SK-N-SH treated with all-trans-retinoic acid at 6 μM for 48 hours (cell line): ENCODE results near the gene COL7A1.

ENCODE experiments used
- ATAC-seq: fragments of 200-7000 bp; cut with Tn5 transposase; 3 replicates; pipeline ENCODE4 v1.9.1; 2020; ENCODE audit warnings: mild to moderate bottlenecking, moderate library complexity
- ARNTL ChIP-seq: fragments of 450-650 bp; formaldehyde crosslinking; IDR thresholded peaks from 2 replicates; pipeline ENCODE4 v1.5.0; 2020; ENCODE audit warnings: low read depth, mild to moderate bottlenecking, moderate library complexity, borderline replicate concordance
- BACH2 ChIP-seq: fragments of 250-450 bp; sonication (Bioruptor Pico); IDR thresholded peaks from 2 replicates; pipeline ENCODE4 v1.9.0; 2021; ENCODE audit warnings: mild to moderate bottlenecking, borderline replicate concordance
- CSDC2 ChIP-seq: fragments of 250-450 bp; sonication (Bioruptor Pico); IDR thresholded peaks from 2 replicates; pipeline ENCODE4 v1.5.0; 2020; ENCODE audit warnings: mild to moderate bottlenecking, moderate library complexity
- ESRRG ChIP-seq: fragments of 250-450 bp; sonication (Bioruptor Pico); IDR thresholded peaks from 2 replicates; pipeline ENCODE4 v1.6.1; 2021; ENCODE audit warnings: mild to moderate bottlenecking
- GLIS3 ChIP-seq: fragments of 250-450 bp; sonication (Bioruptor Pico); IDR thresholded peaks from 2 replicates; pipeline ENCODE4 v1.5.0; 2020; ENCODE audit warnings: mild to moderate bottlenecking, moderate library complexity
- ISL1 ChIP-seq: fragments of 250-450 bp; sonication (Bioruptor Pico); IDR thresholded peaks from 2 replicates; pipeline ENCODE4 v2.1.2; 2022; ENCODE audit warnings: mild to moderate bottlenecking, moderate library complexity
- OSR1 ChIP-seq: fragments of 250-450 bp; sonication (Bioruptor Pico); IDR thresholded peaks from 2 replicates; pipeline ENCODE4 v1.8.0; 2022; ENCODE audit warnings: moderate library complexity, mild to moderate bottlenecking, inconsistent platforms
- PPARA ChIP-seq: fragments of 250-450 bp; sonication (Bioruptor Pico); IDR thresholded peaks from 2 replicates; pipeline ENCODE4 v1.5.0; 2020; ENCODE audit warnings: mild to moderate bottlenecking, borderline replicate concordance
- RARB ChIP-seq: fragments of 250-450 bp; sonication (Bioruptor Pico); IDR thresholded peaks from 2 replicates; pipeline ENCODE4 v1.8.0; 2021; ENCODE audit warnings: mild to moderate bottlenecking, moderate library complexity
- SNAI2 ChIP-seq: fragments of 250-450 bp; sonication (Bioruptor Pico); IDR thresholded peaks from 2 replicates; pipeline ENCODE4 v1.5.0; 2020; ENCODE audit warnings: mild to moderate bottlenecking, moderate library complexity
- TOX ChIP-seq: fragments of 250-450 bp; sonication (Bioruptor Pico); IDR thresholded peaks from 2 replicates; pipeline ENCODE4 v1.8.0; 2021; ENCODE audit warnings: mild to moderate bottlenecking, moderate library complexity, borderline replicate concordance
- ZC3H10 ChIP-seq: fragments of 250-450 bp; sonication (Bioruptor Pico); IDR thresholded peaks from 2 replicates; pipeline ENCODE4 v1.5.1; 2021; ENCODE audit warnings: mild to moderate bottlenecking, moderate library complexity
- ZFP3 ChIP-seq: fragments of 250-450 bp; sonication (Bioruptor Pico); IDR thresholded peaks from 2 replicates; pipeline ENCODE4 v1.5.0; 2020; ENCODE audit warnings: mild to moderate bottlenecking, moderate library complexity
- ZFP30 ChIP-seq: fragments of 450-650 bp; formaldehyde crosslinking; IDR thresholded peaks from 2 replicates; pipeline ENCODE4 v1.5.0; 2022; ENCODE audit warnings: mild to moderate bottlenecking, moderate library complexity
- ZNF565 ChIP-seq: fragments of 450-650 bp; formaldehyde crosslinking; conservative IDR thresholded peaks from 2 replicates; pipeline ENCODE4 v1.5.0; 2020; ENCODE audit warnings: low read depth, mild to moderate bottlenecking, moderate library complexity
- ZNF70 ChIP-seq: fragments of 450-650 bp; formaldehyde crosslinking; IDR thresholded peaks from 2 replicates; pipeline ENCODE4 v1.5.0; 2020; ENCODE audit warnings: mild to moderate bottlenecking, moderate library complexity
- ZNF8 ChIP-seq: fragments of 450-650 bp; formaldehyde crosslinking; IDR thresholded peaks from 2 replicates; pipeline ENCODE4 v1.5.0; 2020; ENCODE audit warnings: mild to moderate bottlenecking, moderate library complexity
- TF ChIP-seq, protein P1 (sequence below): fragments of 250-450 bp; sonication (Bioruptor Pico); IDR thresholded peaks from 2 replicates; pipeline ENCODE4 v1.5.0; 2020; ENCODE audit warnings: mild to moderate bottlenecking, moderate library complexity
- TF ChIP-seq, protein P2 (sequence below): fragments of 250-450 bp; sonication (Bioruptor Pico); IDR thresholded peaks from 2 replicates; pipeline ENCODE4 v1.5.1; 2021; ENCODE audit warnings: mild to moderate bottlenecking, moderate library complexity
- TF ChIP-seq, protein P3 (sequence below): fragments of 250-450 bp; sonication (Bioruptor Pico); IDR thresholded peaks from 2 replicates; pipeline ENCODE4 v1.8.0; 2020; ENCODE audit warnings: mild to moderate bottlenecking, moderate library complexity, borderline replicate concordance
- TF ChIP-seq, protein P4 (sequence below): fragments of 250-450 bp; sonication (Bioruptor Pico); IDR thresholded peaks from 2 replicates; pipeline ENCODE4 v1.8.0; 2021; ENCODE audit warnings: low read depth, mild to moderate bottlenecking, moderate library complexity, borderline replicate concordance

COL7A1 gene

DNA sequence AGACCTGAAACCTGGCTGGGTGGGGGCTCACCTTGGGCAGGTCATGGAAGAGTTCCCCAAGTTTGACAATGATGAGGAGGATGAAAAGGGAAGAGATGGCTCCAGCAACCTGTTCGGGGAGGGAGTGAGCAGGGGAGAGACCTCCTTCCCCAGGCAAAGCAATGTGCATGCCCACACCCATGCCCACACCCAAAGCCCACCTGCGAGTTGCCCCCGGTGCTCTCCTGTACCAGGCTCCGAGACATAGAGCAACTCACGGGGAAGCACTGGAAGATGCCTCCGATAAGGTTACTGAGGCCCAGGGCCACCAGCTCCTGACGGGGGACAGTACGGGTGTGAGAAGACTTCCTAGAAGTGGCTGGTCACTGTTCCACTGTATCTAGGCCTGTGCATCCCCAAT is 35.3 kb upstream of the COL7A1 start:
- no peak for TF ChIP-seq CSDC2 (CRISPR knock-in tag)
- no peak for TF ChIP-seq BACH2 (CRISPR knock-in tag)
- TF ChIP-seq ZC3H10 = no peak
- TF ChIP-seq, protein P1, sequence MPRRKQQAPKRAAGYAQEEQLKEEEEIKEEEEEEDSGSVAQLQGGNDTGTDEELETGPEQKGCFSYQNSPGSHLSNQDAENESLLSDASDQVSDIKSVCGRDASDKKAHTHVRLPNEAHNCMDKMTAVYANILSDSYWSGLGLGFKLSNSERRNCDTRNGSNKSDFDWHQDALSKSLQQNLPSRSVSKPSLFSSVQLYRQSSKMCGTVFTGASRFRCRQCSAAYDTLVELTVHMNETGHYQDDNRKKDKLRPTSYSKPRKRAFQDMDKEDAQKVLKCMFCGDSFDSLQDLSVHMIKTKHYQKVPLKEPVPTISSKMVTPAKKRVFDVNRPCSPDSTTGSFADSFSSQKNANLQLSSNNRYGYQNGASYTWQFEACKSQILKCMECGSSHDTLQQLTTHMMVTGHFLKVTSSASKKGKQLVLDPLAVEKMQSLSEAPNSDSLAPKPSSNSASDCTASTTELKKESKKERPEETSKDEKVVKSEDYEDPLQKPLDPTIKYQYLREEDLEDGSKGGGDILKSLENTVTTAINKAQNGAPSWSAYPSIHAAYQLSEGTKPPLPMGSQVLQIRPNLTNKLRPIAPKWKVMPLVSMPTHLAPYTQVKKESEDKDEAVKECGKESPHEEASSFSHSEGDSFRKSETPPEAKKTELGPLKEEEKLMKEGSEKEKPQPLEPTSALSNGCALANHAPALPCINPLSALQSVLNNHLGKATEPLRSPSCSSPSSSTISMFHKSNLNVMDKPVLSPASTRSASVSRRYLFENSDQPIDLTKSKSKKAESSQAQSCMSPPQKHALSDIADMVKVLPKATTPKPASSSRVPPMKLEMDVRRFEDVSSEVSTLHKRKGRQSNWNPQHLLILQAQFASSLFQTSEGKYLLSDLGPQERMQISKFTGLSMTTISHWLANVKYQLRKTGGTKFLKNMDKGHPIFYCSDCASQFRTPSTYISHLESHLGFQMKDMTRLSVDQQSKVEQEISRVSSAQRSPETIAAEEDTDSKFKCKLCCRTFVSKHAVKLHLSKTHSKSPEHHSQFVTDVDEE = no peak
- TF ChIP-seq ARNTL (CRISPR knock-in tag) = no peak
- TF ChIP-seq ZNF8 (CRISPR knock-in tag) = no peak
- TF ChIP-seq OSR1 = no peak
- no peak for TF ChIP-seq SNAI2 (CRISPR knock-in tag)
- TF ChIP-seq ISL1 = no peak

DNA sequence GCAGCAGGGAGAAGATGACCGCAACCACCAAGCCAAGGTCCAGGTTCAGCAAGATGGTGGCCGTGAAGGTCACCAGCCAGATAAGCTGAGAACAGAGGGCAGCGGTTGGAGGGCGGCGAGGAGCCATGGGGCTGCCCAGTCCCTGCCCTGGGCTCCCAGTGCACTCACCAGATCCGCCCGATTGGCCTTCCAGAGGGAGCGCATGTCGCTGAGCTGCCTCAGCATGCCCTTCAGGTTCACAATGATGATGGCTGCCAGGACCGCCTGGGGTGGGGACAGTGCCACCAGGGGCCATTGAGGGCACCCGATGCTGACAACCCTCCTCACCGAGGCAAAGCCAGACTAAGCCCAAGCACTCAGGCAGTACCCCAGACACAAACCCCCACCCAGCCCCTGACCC is 34.8 kb upstream of the COL7A1 start:
- no peak for ATAC-seq
- TF ChIP-seq TOX (CRISPR knock-in tag) (no peak), GLIS3 (CRISPR knock-in tag) (no peak), ESRRG (CRISPR knock-in tag) (no peak), BACH2 (CRISPR knock-in tag) (no peak), ZNF8 (CRISPR knock-in tag) (no peak), ISL1 (no peak), RARB (no peak), ZNF565 (CRISPR knock-in tag) (no peak), ZFP30 (no peak), ZFP3 (no peak), OSR1 (no peak), ZC3H10 (no peak), CSDC2 (CRISPR knock-in tag) (no peak), SNAI2 (CRISPR knock-in tag) (no peak), ZNF70 (CRISPR knock-in tag) (no peak)
- TF ChIP-seq, protein P2, sequence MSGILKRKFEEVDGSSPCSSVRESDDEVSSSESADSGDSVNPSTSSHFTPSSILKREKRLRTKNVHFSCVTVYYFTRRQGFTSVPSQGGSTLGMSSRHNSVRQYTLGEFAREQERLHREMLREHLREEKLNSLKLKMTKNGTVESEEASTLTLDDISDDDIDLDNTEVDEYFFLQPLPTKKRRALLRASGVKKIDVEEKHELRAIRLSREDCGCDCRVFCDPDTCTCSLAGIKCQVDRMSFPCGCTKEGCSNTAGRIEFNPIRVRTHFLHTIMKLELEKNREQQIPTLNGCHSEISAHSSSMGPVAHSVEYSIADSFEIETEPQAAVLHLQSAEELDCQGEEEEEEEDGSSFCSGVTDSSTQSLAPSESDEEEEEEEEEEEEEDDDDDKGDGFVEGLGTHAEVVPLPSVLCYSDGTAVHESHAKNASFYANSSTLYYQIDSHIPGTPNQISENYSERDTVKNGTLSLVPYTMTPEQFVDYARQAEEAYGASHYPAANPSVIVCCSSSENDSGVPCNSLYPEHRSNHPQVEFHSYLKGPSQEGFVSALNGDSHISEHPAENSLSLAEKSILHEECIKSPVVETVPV (CRISPR knock-in tag) = no peak
- TF ChIP-seq, protein P3, sequence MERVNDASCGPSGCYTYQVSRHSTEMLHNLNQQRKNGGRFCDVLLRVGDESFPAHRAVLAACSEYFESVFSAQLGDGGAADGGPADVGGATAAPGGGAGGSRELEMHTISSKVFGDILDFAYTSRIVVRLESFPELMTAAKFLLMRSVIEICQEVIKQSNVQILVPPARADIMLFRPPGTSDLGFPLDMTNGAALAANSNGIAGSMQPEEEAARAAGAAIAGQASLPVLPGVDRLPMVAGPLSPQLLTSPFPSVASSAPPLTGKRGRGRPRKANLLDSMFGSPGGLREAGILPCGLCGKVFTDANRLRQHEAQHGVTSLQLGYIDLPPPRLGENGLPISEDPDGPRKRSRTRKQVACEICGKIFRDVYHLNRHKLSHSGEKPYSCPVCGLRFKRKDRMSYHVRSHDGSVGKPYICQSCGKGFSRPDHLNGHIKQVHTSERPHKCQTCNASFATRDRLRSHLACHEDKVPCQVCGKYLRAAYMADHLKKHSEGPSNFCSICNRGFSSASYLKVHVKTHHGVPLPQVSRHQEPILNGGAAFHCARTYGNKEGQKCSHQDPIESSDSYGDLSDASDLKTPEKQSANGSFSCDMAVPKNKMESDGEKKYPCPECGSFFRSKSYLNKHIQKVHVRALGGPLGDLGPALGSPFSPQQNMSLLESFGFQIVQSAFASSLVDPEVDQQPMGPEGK (CRISPR knock-in tag) = no peak
- TF ChIP-seq, protein P1 = no peak

More for the DNA sequence above, 35.3 kb upstream of the COL7A1 start:
- ATAC-seq = no peak

DNA sequence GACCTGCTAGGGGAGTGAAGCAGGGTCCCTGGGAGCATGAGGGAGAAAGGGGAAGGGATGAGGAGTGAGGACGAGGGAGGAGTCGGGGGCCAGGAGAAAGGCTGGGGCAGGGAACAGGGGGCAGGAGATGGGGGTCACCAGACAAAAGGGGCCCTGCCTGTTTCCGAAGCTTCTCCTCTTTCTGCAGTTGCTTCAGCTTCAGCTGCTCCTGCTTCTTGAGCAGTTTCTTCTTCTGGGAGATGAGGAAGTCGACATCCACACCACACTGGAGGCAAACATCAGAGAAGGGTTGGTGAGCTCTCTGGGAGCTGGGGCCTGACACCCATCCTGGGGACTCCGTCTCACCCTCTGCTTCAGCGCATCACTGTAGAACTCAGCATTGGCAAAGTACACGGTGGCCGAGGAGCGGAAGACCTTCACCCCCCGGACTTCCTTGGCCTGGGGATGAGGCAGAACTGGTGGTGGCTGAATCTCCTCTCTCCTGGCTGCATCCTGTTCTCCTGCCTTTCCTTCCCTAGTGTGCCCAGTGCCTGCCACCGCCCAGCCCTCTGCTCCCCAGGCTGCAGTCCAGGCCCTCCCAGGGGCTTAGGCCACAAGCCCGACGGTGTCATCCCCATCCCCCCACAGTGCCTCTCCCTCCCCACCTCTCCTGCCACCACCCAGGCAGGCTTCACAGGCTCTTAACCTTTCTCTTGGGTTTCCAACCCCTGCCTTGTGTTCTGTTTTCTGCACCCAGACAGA is 33.3 kb upstream of the COL7A1 start:
- TF ChIP-seq ZFP30 (no peak), ESRRG (CRISPR knock-in tag) (no peak), ZNF8 (CRISPR knock-in tag) (no peak), TOX (CRISPR knock-in tag) (no peak), SNAI2 (CRISPR knock-in tag) (no peak)
- ATAC-seq = no peak

DNA sequence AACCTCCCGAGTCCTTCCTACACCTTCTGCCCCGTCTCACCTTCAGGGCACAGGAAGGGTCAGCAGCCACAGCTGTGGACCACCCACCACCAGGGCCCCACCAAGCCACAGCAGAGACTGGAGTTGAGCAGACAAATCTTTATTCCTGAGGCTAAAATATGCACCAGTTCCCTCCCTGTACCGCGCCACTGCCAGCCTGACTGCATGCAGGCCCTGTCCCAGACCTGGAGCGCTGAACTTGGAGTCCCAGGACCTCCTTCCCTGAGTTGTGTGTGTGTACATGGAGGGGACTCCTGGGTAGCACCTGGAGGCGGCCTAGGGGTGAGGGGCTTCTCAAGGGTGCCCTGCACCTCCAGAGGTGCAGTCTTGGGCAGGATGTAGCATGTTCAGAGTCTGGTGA is 30.5 kb upstream of the COL7A1 start:
- no peak for ATAC-seq
- TF ChIP-seq CSDC2 (CRISPR knock-in tag) = no peak
- TF ChIP-seq, protein P4, sequence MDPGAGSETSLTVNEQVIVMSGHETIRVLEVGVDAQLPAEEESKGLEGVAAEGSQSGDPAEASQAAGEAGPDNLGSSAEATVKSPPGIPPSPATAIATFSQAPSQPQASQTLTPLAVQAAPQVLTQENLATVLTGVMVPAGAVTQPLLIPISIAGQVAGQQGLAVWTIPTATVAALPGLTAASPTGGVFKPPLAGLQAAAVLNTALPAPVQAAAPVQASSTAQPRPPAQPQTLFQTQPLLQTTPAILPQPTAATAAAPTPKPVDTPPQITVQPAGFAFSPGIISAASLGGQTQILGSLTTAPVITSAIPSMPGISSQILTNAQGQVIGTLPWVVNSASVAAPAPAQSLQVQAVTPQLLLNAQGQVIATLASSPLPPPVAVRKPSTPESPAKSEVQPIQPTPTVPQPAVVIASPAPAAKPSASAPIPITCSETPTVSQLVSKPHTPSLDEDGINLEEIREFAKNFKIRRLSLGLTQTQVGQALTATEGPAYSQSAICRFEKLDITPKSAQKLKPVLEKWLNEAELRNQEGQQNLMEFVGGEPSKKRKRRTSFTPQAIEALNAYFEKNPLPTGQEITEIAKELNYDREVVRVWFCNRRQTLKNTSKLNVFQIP = no peak
- TF ChIP-seq, protein P3 (CRISPR knock-in tag) = no peak
- TF ChIP-seq ZNF70 (CRISPR knock-in tag) = no peak
- no peak for TF ChIP-seq ZNF565 (CRISPR knock-in tag)
- TF ChIP-seq ZFP30 = no peak
- TF ChIP-seq TOX (CRISPR knock-in tag) = no peak
- no peak for TF ChIP-seq ZC3H10
- TF ChIP-seq ESRRG (CRISPR knock-in tag) = no peak
- no peak for TF ChIP-seq OSR1
- TF ChIP-seq PPARA (CRISPR knock-in tag) = no peak
- TF ChIP-seq BACH2 (CRISPR knock-in tag) = no peak
- TF ChIP-seq ARNTL (CRISPR knock-in tag) = no peak
- TF ChIP-seq RARB = no peak
- no peak for TF ChIP-seq ZFP3
- TF ChIP-seq ISL1 = no peak
